Lung (tissue), 12 donors: Measurements from ENCODE around the gene PRR3. TPM values are rescaled to one million over a fixed set of nuclear protein-coding genes. Genes with fewer than 3 reads are reported as not detected.

Source experiments
- ATAC-seq: fragments of 200-7000 bp; cut with Tn5 transposase; one replicate; pipeline ENCODE4 v1.9.1; 2020; ENCODE audit warnings: moderate number of reproducible peaks; ENCODE audit not compliant: insufficient read depth, low FRiP score
- DNase-seq, 3 donors: peaks; one replicate each; pipeline ENCODE4 v3.0.0-alpha.2; 2013 to 2017
- H3K27ac ChIP-seq, 2 donors: one replicate each; pipeline ENCODE4 v1.5.1; 2013; ENCODE audit warnings: mild to moderate bottlenecking in 2 of 2, moderate library complexity in 2 of 2, control low read depth in 1 of 2, inconsistent platforms in 1 of 2, low read depth in 1 of 2, low read length in 1 of 2
- H3K27me3 ChIP-seq, 3 donors: one replicate each; pipeline ENCODE4 v1.5.1; 2013; ENCODE audit warnings: low read length in 2 of 3; ENCODE audit not compliant: control insufficient read depth in 3 of 3, insufficient read depth in 3 of 3
- H3K36me3 ChIP-seq, 4 donors: one replicate each; pipeline ENCODE4 v1.5.1; 2013; ENCODE audit warnings: low read length in 4 of 4, mild to moderate bottlenecking in 1 of 4, moderate library complexity in 1 of 4; ENCODE audit not compliant: control insufficient read depth in 4 of 4, insufficient read depth in 4 of 4
- H3K4me1 ChIP-seq, 5 donors: one replicate each; pipeline ENCODE4 v1.5.1; 2013; ENCODE audit warnings: low read length in 5 of 5, mild to moderate bottlenecking in 2 of 5, moderate library complexity in 1 of 5; ENCODE audit not compliant: control insufficient read depth in 5 of 5, insufficient read depth in 5 of 5
- H3K4me3 ChIP-seq: one replicate; pipeline ENCODE4 v1.5.1; 2013; ENCODE audit warnings: mild to moderate bottlenecking, control low read depth, moderate library complexity
- H3K9ac ChIP-seq, 2 donors: one replicate each; pipeline ENCODE4 v1.5.1; 2013; ENCODE audit warnings: low read length in 2 of 2, control low read depth in 1 of 2; ENCODE audit not compliant: insufficient read depth in 1 of 2
- H3K9me3 ChIP-seq, 4 donors: one replicate each; pipeline ENCODE4 v1.5.1; 2013; ENCODE audit warnings: low read length in 3 of 4, mild to moderate bottlenecking in 1 of 4, moderate library complexity in 1 of 4; ENCODE audit not compliant: control insufficient read depth in 4 of 4, insufficient read depth in 3 of 4
- CTCF ChIP-seq: IDR thresholded peaks from 2 replicates; pipeline ENCODE4 v1.5.1; 2012; ENCODE audit warnings: mild to moderate bottlenecking; ENCODE audit errors: control extremely low read depth, extremely low read depth
- WGBS, 2 donors: extraction: QIAGEN DNeasy Blood & Tissue Kit; methylation state at CpG; one replicate each; pipeline ENCODE4 v1.1.7; 2013; 5-methylcytosine and 5-hydroxymethylcytosine counted together
- polyA plus RNA-seq, 2 donors: library from polyadenylated mRNA; stranded (reverse); fragments of 200-250 nt; gene quantifications; one replicate each; pipeline ENCODE4 v1.2.1, GENCODE V29; 2013
- total RNA-seq, 2 donors: library from RNA; depleted of rRNA in 1 of 2; stranded (reverse); fragments of >200 nt in 1 of 2; gene quantifications; one replicate each; pipeline ENCODE4 v1.2.1, GENCODE V29; 2014 to 2021
- donor health status: control.
- donor health status: control.
- donor health status: Bipolar disorder and iron deficiency.
- donor health status: healthy.
- donor health status: DM: yes; HTN: yes; CAD: no.

PRR3 gene
- total and polyA plus RNA-seq, 4 donors, result 8.4 to 11.5 (median 9.8) TPM

GRCh38 chr6:30571075-30571761, 14.1 kb downstream of the PRR3 start, which contains the start of gene ABCF1:
Gene ABCF1, plus strand, starts transcription at chr6:30571442. Its CDS starts 46 bp downstream, at chr6:30571488.
- H3K9me3 ChIP-seq, result no peaks in the 10 kb centered on the region
- peak within 1 kb of the TSS; percentile 85 to 94 for H3K9ac ChIP-seq
- peak; percentile 97 for ATAC-seq
- peaks cover 4 to 26% (median 5%) of the 10 kb centered on the region in 5 donors for H3K4me1 ChIP-seq
- H3K4me3 ChIP-seq, result peak within 1 kb of the TSS; percentile 84
- WGBS, 2 donors, result 0 to 1% methylated on average over 59 of the region's 59 CpGs
- TF ChIP-seq CTCF, result no peak
- H3K27ac ChIP-seq, result peak within 1 kb of the TSS; percentile 87 to 94
- peak; percentile 98 to 99 (median 99) for DNase-seq
- no peaks in the 10 kb centered on the region for H3K27me3 ChIP-seq
- peaks cover 0 to 5% (median 0%) of the 10 kb centered on the region in 4 donors for H3K36me3 ChIP-seq

- WGBS, 2 donors, result 1% methylated on average over 8 of the region's 8 CpGs
- ATAC-seq (no peak), DNase-seq (no peak)
- Histone ChIP-seq H3K9me3 (no peaks in the 10 kb centered on the region), H3K4me1 (peaks cover 4 to 26% (median 5%) of the 10 kb centered on the region in 5 donors), H3K9ac (peak overlapping the region in 1 of 2 donors; percentile 26), H3K27me3 (no peaks in the 10 kb centered on the region), H3K36me3 (peaks cover 0 to 6% (median 1%) of the 10 kb centered on the region in 4 donors), H3K27ac (peak overlapping the region; percentile 87 to 94), H3K4me3 (peak overlapping the region; percentile 84)
- TF ChIP-seq CTCF, result no peak
Measured at GRCh38 chr6:30571762-30572082, 14.6 kb downstream of the PRR3 start.

GRCh38 chr6:30572148-30572547, 15.1 kb downstream of the PRR3 start:
- Histone ChIP-seq H3K27ac (no peak overlapping the region), H3K27me3 (no peaks in the 10 kb centered on the region), H3K36me3 (peaks cover 0 to 7% (median 3%) of the 10 kb centered on the region in 4 donors), H3K9me3 (no peaks in the 10 kb centered on the region), H3K4me1 (peaks cover 4 to 26% (median 5%) of the 10 kb centered on the region in 5 donors), H3K9ac (peak overlapping the region in 1 of 2 donors; percentile 26), H3K4me3 (no peak overlapping the region)
- DNase-seq, result no peak
- TF ChIP-seq CTCF, result no peak
- no peak for ATAC-seq
